Islet of Langerhans (tissue), 1 donor: Measurements from ENCODE around the gene CIB2.

Source experiments
- FAIRE-seq: peaks from one replicate; lab custom pipeline; 2011; peaks lifted over from hg19 to GRCh38; lab: Jason Lieb, UNC

CIB2 gene

DNA sequence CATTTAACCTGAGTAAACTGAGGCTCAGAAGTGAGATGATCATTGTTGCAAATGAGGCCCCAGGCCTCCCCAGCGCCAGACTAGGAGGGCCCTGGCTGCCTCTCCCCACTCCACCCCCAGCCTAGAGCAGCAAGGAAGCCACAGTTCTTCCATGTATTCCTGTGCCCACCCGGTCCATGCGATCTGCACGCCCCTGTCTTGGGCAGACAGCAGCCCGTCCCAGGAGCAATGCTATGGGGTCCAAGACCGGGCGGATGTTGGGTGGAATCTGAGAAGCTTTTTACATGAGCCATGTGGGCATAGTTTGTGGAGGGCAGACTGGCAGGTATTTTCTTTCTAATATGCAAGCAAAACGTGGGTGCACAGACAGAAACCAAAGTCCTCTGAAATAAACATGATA, 23.8 kb downstream of the CIB2 start:
- FAIRE-seq, result no peak

DNA sequence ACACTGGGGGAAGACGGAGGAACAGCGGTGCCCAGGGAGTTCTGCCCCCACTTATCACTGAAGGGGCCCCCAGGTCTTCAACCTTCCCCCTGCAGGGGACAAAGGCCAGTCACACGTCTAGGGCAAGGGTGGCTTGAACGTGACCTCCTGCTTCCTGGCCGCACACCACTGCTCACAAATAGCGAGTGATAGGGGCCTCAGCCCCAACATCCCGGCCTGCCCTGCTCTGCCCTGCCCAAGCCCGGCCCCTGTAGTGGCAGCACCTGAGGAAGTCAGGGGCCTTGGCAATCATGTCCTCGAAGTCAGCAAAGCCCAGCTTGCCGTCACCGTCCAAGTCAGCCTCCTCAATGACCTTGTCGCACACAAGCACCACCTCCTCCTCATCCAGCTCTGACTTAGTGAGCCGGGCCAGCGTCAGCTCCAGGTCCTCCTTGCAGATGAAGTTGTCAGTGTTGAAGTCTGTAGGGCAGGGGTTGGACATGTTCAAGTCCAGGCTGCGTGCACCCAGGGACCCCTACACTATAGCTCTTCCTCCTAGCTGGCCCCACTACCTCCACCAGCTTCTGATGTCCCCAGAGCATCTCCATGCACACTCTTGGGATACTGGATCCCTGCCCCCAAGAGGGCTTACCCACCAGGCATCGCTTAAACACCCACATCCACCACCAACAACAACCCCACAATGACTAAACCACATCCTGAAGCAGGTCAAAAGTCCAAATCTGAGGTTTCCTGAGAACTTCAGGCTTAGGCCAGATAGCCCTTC, 25.6 kb downstream of the CIB2 start:
- FAIRE-seq, result no peak

DNA sequence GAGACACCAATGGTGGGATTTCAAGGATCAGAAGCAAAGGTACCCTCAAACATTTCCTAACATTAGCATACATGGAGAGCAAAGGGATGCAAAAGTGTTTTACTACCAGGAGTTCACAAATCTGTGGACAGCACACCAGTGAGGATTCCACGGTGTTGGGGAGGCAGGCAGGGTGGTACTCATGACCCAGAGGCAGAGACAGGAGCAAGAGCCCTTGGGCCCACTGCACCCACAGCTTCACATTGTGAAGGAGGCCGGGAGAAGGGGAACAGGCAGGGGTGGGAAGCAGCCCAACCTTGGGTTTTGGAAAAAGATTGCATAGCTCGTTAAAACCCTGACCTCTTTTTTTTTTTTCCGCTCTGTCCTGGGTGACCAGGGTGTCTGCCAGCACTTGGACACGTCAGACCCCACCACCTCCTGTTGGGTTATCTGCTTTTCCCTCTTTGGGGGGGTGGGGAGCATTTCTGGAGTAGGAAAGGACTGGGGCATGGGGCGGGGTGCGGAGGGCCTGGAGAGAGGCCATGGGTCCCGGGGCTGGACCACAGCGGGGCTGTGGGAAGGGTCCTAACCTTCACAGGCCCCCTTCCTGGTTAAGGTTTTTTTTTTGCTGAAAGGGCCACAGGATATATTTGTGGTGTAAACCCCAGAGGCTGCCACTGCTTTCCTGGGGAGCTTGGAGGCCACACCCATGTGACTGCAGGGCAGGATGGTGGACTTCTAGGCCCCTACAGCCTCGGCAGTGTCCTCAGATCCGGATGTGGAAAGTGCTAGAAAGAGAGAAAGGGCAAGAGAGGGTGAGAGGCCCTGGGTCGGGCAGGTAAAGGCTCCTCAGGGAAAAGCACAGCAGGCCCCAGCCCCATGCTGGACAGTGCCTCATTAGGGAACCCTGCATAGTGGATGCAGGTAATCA, 26.4 kb downstream of the CIB2 start:
- no peak for FAIRE-seq

DNA sequence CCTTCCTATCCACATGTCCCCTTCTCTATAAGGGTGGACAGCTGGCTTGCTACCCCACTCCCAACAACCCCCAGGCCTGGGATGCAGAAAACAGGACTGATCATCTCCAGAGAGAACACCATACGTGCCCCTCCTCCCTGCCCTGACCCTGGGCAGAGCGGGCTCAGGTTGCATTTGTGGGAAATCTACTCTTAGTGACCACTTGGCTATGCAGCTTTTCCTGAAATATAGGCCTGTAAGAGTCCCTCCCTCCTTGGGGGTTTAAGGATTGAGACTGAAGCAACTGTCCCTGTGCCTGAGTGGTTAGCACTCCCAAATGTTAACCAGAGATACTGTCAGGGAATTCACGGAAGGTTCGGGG, 27.1 kb downstream of the CIB2 start:
- FAIRE-seq, result no peak

DNA sequence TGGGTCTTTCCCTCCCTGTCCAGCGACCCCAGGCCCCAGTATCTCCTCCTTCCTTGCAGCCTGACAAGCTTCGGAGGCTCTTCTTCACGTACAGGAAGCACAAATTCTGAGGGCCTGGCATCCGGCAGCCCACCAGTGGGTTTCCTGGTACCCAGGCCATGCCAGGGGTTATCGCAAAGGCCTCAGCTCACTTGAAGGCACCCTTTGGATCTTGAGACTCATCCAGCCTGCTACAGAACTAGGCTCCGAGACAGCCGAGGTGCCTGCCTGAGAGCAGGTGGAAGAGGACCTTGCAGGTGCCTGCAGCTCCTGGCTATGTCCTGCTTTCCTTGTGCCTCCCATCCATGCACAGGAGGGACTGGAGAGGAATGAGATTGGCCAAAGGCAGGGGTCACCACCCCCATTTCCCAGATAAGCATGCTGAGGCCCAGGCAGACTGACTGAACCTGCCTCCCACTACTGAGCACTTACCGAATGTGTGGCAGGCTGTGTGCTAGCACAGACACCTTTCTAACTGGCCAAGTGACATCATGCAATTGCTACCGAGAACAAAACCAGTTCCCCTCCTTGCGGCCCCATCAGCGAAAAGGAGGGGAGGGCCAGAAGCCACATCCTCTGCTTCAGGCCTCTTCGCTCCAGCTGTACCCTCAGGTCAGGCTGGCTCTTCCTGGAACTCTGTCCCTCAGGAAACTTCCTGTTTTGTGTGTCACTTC, 27.7 kb downstream of the CIB2 start:
- no peak for FAIRE-seq

DNA sequence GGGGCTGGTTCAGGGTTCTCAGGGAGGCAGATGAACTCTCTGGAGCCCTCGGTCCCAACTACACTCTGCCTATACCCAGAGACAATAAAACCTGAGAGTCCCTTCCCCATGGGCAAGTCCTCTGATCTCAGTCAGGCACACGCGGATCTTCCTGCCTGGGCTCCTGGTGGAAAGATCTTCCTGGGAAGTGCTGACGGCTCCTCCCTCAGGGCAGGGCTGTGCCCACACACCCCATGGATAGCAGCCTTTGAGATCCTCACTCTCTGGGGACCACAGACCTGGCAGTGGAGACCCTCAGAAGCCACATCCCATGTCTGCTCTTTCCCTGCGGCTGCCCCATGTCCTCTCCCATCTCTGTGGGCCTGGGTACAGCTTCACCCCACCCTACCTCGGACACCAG, 28.5 kb downstream of the CIB2 start:
- no peak for FAIRE-seq

DNA sequence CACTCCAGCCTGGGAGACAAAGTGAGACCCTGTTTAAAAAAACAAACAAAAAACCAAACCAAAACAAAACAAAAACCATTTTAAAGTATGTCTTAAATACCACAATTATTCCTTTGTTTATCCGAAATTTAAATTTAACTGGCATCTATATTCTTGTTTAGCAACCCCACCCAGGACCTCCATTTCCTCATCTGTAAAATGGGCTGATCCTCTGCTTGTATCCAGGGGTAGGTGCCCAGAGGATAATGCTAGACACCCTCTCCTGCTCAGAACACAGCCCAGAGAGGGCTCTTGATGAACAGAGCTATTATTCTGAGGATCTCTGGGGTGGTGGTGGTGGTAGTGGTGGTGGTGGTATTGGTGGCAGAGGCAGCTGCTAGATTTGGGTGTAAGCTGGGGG, 29.0 kb downstream of the CIB2 start:
- FAIRE-seq, result no peak

DNA sequence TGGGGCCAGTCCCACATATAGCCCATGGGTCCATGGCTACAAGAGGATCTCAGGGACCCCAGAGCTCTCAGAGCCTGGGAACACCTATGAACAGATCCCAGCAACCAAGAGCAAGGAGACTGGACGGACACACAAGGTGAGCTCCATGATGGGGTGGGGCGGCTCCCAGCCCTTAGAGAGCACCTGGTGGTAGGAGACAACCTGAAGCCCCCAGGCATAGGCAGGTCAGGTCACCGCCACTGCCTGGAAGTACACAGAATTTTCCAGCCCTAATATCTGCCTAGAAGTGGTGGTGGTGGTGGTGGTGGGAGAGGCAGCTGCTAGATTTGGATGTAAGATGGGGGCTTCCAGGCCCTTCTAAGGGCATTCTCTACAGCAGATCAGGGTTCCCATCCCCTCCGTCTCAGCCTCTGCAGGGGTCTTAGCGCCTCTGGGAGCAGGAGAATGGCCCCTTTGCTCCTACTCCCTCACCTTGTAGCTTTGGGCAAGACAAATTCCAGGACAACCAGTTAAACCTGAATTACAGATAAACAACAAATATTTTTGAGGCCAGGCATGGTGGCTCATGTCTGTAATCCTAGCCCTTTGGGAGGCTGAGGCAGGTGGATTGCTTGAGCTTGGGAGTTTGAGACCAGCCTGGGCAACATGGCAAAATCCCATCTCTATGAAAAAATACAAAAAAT, 29.7 kb downstream of the CIB2 start:
- no peak for FAIRE-seq

DNA sequence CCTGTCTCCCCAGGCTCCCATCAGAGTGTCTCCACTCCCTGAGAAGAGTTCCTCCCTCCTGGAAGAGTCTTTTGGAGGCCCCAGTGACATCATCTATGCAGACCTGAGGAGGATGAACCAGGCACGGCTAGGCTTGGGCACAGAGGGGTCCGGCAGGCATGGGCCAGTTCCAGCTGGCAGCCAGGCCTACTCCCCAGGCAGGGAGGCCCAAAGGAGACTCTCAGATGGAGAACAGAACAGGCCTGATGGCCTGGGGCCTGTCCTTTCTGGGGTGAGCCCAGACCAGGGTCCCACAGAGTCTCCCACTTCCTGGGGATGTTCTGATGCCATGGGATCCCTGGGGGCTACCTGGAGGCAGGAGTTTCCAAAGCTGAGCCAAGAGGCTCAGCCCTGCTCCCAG, 30.4 kb downstream of the CIB2 start:
- no peak for FAIRE-seq

DNA sequence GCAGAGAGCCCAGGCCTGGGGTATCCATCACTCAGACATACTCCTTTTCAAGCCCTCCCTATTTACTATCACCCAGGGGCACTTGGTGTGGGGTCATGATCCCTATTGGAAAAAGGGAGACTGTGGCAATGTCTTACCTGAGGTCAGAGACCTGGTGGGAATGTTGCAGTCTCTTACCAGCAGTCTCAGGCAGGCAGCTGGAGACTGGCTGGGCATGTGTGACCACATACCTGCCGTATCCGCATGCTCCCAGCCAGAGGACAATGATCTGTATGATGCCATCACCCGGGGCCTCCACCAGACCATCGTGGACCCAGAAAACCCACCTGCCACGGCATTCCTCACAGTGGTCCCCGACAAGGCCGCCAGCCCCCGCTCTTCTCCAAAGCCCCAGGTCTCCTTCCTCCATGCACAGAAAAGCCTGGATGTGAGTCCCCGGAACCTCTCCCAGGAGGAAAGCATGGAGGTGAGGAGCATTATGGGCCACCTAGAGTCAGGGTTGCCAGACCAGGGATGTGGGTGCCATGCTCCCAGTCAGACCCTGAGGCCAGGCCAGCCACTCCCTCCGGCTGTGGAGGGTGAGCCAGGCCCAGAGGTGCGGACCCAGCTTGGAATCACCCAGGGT, 33.0 kb downstream of the CIB2 start:
- FAIRE-seq, result no peak

DNA sequence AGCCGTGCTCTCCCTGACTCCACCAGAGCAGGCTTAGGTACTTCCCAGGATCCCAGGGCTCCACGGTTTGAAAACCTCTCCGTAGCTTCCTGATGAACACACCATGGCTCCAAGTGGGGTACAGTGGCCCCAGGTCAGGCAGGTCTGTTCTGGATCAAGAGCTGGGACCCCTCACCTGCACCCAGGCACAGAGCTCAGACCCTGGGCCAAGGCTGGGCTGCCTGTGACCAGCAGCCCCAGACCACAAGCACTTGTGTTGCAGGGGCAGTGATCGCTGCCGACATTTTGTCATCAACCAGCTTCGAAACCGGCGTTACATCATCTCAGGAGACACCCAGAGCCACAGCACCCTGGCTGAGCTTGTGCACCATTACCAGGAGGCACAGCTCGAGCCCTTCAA, 33.6 kb downstream of the CIB2 start:
- FAIRE-seq, result no peak

DNA sequence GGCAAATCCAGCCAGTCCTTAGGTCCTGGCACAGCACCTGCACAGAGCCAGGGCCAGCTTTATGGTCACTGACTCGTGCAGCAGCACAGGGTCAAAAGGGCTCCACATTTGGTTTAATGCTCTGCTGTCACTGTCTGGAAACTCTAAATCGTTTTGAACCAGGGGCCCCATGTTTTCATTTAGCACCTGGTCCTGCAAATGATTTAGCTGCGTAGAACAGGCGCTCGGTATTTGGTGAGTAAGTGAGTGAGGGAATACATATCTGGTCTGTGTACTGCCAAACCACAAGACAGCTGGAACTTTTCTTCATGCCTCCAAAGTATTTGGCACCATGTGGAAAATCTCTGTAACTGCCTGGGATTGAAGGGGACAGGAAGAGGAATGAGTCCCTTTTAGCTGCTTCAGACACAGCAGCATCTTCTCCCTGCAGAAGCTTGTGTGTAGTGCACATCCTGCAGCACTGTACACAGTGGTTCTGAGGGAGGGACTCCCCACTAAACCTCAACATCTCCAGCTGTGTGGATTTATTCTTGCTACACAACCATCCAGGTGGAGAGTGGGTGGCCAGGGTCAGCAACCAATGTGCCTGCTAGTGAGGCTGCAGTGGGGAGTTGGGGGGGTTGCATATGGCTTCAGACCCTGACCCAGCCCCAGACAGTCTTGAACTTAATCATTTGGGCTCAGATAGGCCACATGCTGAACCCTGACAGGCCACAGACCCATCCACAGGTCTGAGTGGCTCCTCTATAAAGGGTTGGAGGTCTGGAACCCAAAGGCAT, 37.8 kb downstream of the CIB2 start:
- no peak for FAIRE-seq

DNA sequence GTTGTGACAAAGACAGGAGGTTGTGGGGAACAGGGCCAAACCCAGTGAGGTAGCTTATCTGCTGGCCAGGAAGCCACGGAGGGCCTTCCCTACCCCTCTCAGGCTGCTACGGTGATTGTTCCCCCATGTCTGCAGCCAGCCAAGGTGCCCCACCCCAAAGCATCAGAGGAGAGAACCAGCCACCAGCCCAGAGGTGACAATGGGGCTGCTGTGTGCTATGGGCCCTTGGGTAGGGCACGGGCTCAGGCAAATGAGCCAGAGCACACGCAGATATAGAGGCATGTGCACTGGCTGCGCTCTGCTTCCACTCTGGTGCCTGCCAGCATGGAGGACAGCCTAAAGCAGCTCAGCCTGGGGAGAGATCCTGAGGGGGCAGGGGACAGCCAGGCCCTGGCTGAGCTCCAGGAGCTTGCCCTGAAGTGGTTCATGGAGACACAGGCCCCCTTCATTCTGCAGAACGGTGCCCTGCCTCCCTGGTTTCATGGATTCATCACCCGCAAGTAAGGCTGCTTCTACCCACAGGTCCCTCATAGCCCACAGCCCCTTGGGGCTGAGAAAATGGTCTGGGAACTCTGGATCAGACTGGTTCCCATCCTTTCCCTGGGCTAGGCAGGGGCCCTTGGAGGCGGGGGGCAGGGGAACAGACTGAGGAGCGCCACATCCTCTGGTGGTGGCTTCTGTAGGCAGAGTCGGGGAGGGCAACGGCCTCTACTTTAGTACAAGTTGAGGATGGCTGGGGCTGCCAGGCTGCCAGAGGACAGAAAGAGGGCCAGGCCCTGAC, 38.8 kb downstream of the CIB2 start, which contains the start of gene SH2D7:
Gene SH2D7 (plus strand): TSS at position 301 of the 781 bp plus-strand sequence. CDS start 24 bp downstream, at position 325.
- FAIRE-seq, result no peak

DNA sequence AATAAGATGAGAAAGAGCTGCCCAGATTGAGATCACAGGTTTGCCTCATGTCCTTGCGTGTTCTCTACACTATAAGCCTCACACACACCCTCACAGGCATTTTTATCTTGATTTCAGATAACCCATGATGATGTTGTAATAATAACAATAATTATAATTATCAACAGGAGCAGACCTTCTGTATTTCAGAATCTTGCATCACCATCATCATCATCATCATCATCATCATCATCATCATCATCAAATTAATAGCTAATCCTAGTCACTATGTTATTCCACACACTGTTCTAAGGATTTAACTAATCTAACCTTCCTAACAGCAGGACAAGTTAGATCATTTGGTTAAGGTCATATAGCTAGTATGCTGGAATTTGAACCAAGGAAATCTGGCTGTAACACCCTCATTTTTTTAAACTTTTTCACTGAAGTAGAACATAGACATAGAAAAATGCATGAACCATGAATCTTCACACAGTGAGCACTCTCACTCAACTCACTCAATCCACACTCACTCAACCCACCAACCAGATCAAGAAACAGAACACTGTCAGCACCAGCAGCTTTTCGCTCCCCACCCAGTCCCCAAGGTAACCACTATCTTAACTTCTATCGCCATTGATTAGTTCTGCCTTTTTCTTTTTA, 40.7 kb downstream of the CIB2 start:
- FAIRE-seq, result no peak

DNA sequence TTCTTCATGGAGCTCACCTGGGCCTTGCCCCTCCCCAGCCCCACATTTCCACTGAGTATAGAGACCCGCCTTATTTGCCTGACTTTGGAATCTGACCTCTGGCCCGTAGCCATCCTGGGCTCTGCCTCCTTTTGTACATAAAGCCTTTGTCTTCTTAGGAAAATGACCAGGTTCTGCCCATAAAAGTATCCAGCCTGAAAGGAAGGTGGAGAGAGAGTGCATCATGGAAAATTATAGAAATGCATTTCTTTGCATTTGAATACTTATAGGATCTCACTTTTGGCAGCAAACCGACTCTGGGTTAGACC, 42.5 kb downstream of the CIB2 start:
- no peak for FAIRE-seq

DNA sequence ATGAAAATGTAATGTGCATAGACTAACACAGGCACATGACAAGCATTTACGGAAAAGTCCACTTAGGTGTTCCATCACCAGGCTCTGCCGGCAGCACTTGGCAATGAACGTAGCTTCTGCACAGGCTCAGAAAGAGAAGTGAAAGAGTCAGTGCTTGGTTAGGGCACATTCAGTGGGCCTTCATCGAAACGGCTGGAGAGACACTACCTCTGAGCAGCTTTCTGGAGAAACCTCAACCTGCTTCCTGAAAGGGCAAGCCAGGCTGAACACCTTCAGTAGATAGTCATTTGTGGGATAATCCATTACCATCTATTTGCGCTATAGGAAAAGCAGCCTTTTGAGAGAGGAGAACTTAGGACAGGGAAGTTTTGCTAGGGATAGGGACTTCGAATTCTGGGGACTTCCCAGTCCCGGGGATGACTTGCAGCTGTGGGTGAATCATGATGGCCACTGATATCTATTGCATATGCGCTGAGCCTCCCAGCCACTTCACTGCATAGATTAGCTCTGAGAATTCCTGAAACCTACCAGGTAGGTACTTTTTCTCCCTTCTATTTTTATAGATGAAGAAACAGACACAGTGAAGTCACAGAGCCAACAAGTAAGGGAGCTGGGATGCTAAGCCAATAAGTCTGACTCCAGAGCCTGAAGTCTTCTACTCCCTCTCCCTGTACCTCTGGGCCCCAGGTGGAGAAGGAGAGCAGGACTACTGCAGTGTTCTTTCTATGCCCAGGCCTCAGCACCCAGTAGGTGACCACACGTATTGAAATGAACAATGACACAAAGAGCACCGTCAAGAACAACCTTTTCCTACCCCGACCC, 43.1 kb downstream of the CIB2 start:
- FAIRE-seq, result no peak

DNA sequence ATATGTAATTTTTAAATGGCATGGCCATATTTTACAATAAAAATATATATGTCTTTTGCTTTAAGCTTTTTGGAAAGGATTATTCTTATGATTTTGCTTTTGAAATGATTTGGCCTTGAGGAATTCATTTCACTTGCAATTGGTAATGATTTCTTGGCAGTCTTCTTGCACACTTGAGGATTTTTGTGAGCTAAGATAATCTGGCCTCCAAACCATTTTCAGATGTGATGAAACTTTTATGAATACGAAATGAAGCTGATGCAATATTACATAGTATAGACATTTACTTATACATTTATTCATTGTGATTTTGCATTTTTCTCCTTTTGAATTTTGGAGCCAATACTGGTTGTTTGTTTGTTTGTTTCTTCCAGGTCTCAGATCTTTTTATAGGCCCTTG, 45.3 kb downstream of the CIB2 start:
- FAIRE-seq, result no peak

DNA sequence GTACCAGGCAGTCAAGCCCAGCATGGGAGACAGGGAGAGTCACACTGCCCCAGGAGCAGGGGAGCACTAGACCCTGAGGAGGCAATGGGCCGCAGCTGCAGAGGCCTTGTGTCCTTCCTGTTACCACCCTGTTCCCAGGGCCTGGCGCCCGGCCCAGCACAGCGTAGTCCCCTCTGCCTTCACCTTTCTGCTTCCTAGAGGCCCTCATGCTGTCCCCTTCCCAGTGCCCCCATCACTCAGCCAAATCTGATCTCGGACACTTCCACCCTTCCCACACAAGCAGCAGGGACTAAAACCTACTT, 46.8 kb downstream of the CIB2 start:
- no peak for FAIRE-seq
